ENCODE measurements around the gene DNER. TPM values are rescaled to one million over a fixed set of nuclear protein-coding genes. Genes with fewer than 3 reads are reported as not detected.
A peak's percentile ranks its signal among the peaks of the same experiment; 100 is the strongest.

DNER gene
- total RNA-seq, 2 donors from 2014 or later, result 0.11 to 0.18 TPM

DNA sequence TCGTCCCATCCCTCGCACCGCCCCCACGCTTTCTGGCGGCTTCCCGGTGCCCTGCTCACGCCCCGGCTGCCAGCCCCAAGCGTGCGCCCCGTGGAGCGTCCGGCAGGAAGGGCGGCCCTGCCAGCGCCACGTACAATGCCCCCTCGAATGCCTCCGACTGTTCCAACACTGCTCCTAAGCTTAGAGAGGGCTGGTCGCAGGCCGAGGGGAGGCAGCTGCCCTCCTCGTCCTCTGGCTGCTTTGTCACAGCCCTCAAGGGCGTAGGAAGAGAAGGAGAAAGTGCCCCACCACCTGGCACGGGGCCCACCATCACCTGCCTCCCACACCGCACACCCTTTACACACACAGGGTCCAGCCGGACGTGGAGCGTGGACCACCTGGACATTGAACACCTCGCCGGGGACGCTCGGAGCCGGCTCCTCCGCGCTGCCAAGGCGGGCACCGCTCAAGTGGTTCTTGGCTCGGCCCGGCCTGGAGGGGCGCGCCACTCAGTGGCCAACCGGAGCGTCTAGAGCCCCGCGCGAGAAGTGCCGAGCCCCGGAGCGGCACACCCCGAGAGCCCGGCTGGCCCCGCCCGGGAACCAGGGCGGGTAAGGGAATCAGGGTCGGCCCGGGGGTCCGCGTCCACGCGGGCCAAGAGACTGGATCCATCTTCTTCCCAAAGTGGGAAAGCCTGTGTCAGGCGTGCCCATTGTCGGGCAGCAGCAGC, 830 bp downstream of the DNER start:
- H3K27me3 ChIP-seq (ENCODE audit: control insufficient read depth, insufficient read depth, low read length, poor library complexity, severe bottlenecking), result peaks cover 90% of the 10 kb centered on the region
- peaks cover 76% of the 10 kb centered on the region for H3K27me3 Mint-ChIP-seq (ENCODE audit: insufficient read depth)

DNA sequence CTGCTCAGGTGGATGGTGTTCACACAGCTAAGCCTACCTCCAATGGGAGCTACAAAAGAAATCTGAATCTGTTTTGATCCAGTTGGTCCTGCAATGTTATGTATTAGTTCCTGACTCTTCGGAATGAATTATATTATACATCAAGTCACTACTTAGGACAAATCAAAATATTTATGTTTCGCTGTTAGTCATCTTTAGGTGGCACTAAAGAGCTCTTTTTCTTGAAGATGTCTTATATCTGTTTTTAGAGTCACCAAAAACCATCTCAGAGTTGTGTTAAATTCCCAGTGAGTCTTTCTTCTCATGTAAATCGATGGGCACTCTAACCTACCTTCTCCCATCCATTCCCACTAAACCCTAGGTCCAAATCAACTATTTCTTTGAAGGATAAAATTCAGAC, 2.2 kb downstream of the DNER start:
- no peak for DNase-seq
- Mint-ChIP-seq H3K4me3 (no peak overlapping the region), H3K27ac (no peak overlapping the region), H3K36me3 (ENCODE audit: low read depth) (no peaks in the 10 kb centered on the region), H3K9me3 (no peaks in the 10 kb centered on the region), H3K27me3 (ENCODE audit: insufficient read depth) (peaks cover 67% of the 10 kb centered on the region), H3K4me1 (peaks cover 5% of the 10 kb centered on the region)
- Histone ChIP-seq H3K9ac (ENCODE audit: extremely low read depth, low read length, poor library complexity, severe bottlenecking) (no peak overlapping the region), H3K4me1 (ENCODE audit: control insufficient read depth, insufficient read depth, low read length) (no peaks in the 10 kb centered on the region), H3K27ac (ENCODE audit: low read depth, low read length) (no peak overlapping the region), H3K27me3 (ENCODE audit: control insufficient read depth, insufficient read depth, low read length, poor library complexity, severe bottlenecking) (peaks cover 81% of the 10 kb centered on the region), H3K36me3 (ENCODE audit: control insufficient read depth, insufficient read depth, low read length) (no peaks in the 10 kb centered on the region), H3K9me3 (ENCODE audit: control insufficient read depth, low read length) (no peaks in the 10 kb centered on the region), H3K4me3 (ENCODE audit: low read length) (no peak overlapping the region)
- TF ChIP-seq, protein P1, sequence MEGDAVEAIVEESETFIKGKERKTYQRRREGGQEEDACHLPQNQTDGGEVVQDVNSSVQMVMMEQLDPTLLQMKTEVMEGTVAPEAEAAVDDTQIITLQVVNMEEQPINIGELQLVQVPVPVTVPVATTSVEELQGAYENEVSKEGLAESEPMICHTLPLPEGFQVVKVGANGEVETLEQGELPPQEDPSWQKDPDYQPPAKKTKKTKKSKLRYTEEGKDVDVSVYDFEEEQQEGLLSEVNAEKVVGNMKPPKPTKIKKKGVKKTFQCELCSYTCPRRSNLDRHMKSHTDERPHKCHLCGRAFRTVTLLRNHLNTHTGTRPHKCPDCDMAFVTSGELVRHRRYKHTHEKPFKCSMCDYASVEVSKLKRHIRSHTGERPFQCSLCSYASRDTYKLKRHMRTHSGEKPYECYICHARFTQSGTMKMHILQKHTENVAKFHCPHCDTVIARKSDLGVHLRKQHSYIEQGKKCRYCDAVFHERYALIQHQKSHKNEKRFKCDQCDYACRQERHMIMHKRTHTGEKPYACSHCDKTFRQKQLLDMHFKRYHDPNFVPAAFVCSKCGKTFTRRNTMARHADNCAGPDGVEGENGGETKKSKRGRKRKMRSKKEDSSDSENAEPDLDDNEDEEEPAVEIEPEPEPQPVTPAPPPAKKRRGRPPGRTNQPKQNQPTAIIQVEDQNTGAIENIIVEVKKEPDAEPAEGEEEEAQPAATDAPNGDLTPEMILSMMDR (conservative IDR thresholded peaks at IDR 0.05), result no peak
- 85 to 100% methylated on average over 1 to 3 of the region's 3 CpGs for WGBS, 2 experiments (ENCODE audit: insufficient coverage in 1 of 2, insufficient read length in 1 of 2)

More for the DNA sequence above, 830 bp downstream of the DNER start:
- TF ChIP-seq, protein P1 (conservative IDR thresholded peaks at IDR 0.05), result peak; percentile 38
- DNase-seq, result peak; percentile 85
- WGBS, 2 experiments (ENCODE audit: insufficient coverage in 1 of 2, insufficient read length in 1 of 2), result 2 to 3% methylated on average over 21 to 61 of the region's 61 CpGs
- Histone ChIP-seq H3K9me3 (ENCODE audit: control insufficient read depth, low read length) (no peaks in the 10 kb centered on the region), H3K27ac (ENCODE audit: low read depth, low read length) (no peak overlapping the region), H3K9ac (ENCODE audit: extremely low read depth, low read length, poor library complexity, severe bottlenecking) (no peak overlapping the region), H3K4me3 (ENCODE audit: low read length) (peak overlapping the region; percentile 70), H3K36me3 (ENCODE audit: control insufficient read depth, insufficient read depth, low read length) (no peaks in the 10 kb centered on the region), H3K4me1 (ENCODE audit: control insufficient read depth, insufficient read depth, low read length) (no peaks in the 10 kb centered on the region)
- H3K9me3 Mint-ChIP-seq, result no peaks in the 10 kb centered on the region
- peaks cover 5% of the 10 kb centered on the region for H3K4me1 Mint-ChIP-seq
- no peak overlapping the region for H3K27ac Mint-ChIP-seq
- H3K36me3 Mint-ChIP-seq (ENCODE audit: low read depth), result no peaks in the 10 kb centered on the region
- H3K4me3 Mint-ChIP-seq, result peak overlapping the region; percentile 48

DNA sequence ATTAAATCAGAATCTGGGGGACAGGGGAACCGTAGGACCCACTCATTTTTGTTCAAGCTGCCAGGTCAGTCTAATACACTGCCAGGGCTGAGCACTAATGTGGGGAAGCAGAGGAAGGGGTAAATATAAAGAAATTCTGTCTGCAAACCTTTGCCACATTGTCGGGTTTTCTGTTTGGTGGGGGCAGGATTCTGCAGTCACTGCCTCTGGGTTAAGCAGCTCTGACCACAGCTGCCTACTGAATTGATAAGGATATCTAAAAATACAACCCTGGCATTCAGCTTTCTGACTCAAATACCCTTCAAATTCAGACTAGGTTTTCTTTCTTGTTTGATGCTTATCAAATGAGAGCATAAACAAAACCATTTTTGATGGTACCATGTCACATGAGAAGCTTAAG, 6.0 kb downstream of the DNER start:
- Histone ChIP-seq H3K9ac (ENCODE audit: extremely low read depth, low read length, poor library complexity, severe bottlenecking) (no peak overlapping the region), H3K27ac (ENCODE audit: low read depth, low read length) (no peak overlapping the region), H3K9me3 (ENCODE audit: control insufficient read depth, low read length) (no peaks in the 10 kb centered on the region), H3K36me3 (ENCODE audit: control insufficient read depth, insufficient read depth, low read length) (no peaks in the 10 kb centered on the region), H3K27me3 (ENCODE audit: control insufficient read depth, insufficient read depth, low read length, poor library complexity, severe bottlenecking) (peaks cover 46% of the 10 kb centered on the region), H3K4me1 (ENCODE audit: control insufficient read depth, insufficient read depth, low read length) (no peaks in the 10 kb centered on the region), H3K4me3 (ENCODE audit: low read length) (no peak overlapping the region)
- Mint-ChIP-seq H3K36me3 (ENCODE audit: low read depth) (no peaks in the 10 kb centered on the region), H3K27me3 (ENCODE audit: insufficient read depth) (peaks cover 41% of the 10 kb centered on the region), H3K4me1 (peaks cover under 1% of the 10 kb centered on the region), H3K4me3 (no peak overlapping the region), H3K27ac (no peak overlapping the region), H3K9me3 (no peaks in the 10 kb centered on the region)
- WGBS, 2 experiments (ENCODE audit: insufficient coverage in 1 of 2, insufficient read length in 1 of 2), result 75 to 100% methylated on average over 2 of the region's 2 CpGs
- TF ChIP-seq, protein P1 (conservative IDR thresholded peaks at IDR 0.05), result no peak
- no peak for DNase-seq
